Suprapubic skin (tissue), 3 donors: ENCODE results near the gene TPSAB1.
"Not testable (repeated sequence)": the region's sequence is repeated elsewhere in the genome, so short reads cannot be mapped to it uniquely, and the experiment has no call there.

ENCODE experiments used
- CTCF ChIP-seq, 2 donors: fragments of 200-600 bp in 1 of 2; fragments of 450-650 bp in 1 of 2; sonication (generic) in 1 of 2; IDR thresholded peaks; one replicate each; pipeline ENCODE4 v1.5.1; 2016 to 2019; ENCODE audit warnings: antibody characterized with exemption in 2 of 2, mild to moderate bottlenecking in 1 of 2, moderate library complexity in 1 of 2
- EP300 ChIP-seq: sonication (generic); formaldehyde crosslinking; IDR thresholded peaks from one replicate; pipeline ENCODE4 v1.6.1; 2017; ENCODE audit warnings: antibody characterized with exemption
- POLR2A ChIP-seq, 2 donors: fragments of 450-650 bp; IDR thresholded peaks; one replicate each; pipeline ENCODE4 v1.6.1; 2017; ENCODE audit warnings: antibody characterized with exemption in 2 of 2, mild to moderate bottlenecking in 2 of 2, moderate library complexity in 2 of 2

GRCh38 chr16:1240436-1240835 is at the start of gene TPSAB1:
- TF ChIP-seq CTCF (IDR thresholded peaks at IDR 0.05); EP300; POLR2A (IDR thresholded peaks at IDR 0.05): not testable (repeated sequence)
